RWPE1 (cell line): ENCODE measurements around the gene PTPN23.

Source experiments
- CTCF ChIA-PET: fragments of 350-600 bp; sonication (Branson Sonifier 250); formaldehyde crosslinking; extraction: SDS; loops from one replicate; lab custom pipeline; 2021; lab: Yijun Ruan, JAX
- POLR2A ChIA-PET: fragments of 400-600 bp; formaldehyde crosslinking; extraction: SDS; loops from one replicate; lab custom pipeline; 2020; ENCODE audit warnings: antibody characterized with exemption; ENCODE audit not compliant: low non-redundant PET; lab: Yijun Ruan, JAX
- DNase-seq: peaks from one replicate; pipeline ENCODE4 v3.0.0; 2012; ENCODE audit warnings: low spot score
- H3K27ac ChIP-seq: fragments of 450-650 bp; 2 replicates; pipeline ENCODE4 v1.5.1; 2017
- CTCF ChIP-seq: fragments of 450-650 bp; conservative IDR thresholded peaks from 2 replicates; pipeline ENCODE4 v1.5.1; 2017; ENCODE audit warnings: low read depth, mild to moderate bottlenecking

PTPN23 gene

GRCh38 chr3:47428662-47429061 is 47.8 kb downstream of the PTPN23 start:
- TF ChIP-seq CTCF: no peak
- H3K27ac ChIP-seq: no peak overlapping the region
- no peak for DNase-seq
- ChIA-PET POLR2A (no interaction called here), CTCF (no interaction called here)

GRCh38 chr3:47429476-47430270 is 48.9 kb downstream of the PTPN23 start:
- POLR2A ChIA-PET: no interaction called here
- DNase-seq: no peak
- CTCF ChIA-PET: interaction anchor here (0.5 to 0.6 kb wide), 2 partner anchors 8 to 1582 kb away, joined by 3 to 4 read pairs; no protein-coding TSS in a partner anchor
- TF ChIP-seq CTCF: no peak
- no peak overlapping the region for H3K27ac ChIP-seq

GRCh38 chr3:47430606-47431005 is 49.8 kb downstream of the PTPN23 start:
- no peak for DNase-seq
- ChIA-PET CTCF (no interaction called here), POLR2A (no interaction called here)
- no peak for TF ChIP-seq CTCF
- no peak overlapping the region for H3K27ac ChIP-seq

DNA sequence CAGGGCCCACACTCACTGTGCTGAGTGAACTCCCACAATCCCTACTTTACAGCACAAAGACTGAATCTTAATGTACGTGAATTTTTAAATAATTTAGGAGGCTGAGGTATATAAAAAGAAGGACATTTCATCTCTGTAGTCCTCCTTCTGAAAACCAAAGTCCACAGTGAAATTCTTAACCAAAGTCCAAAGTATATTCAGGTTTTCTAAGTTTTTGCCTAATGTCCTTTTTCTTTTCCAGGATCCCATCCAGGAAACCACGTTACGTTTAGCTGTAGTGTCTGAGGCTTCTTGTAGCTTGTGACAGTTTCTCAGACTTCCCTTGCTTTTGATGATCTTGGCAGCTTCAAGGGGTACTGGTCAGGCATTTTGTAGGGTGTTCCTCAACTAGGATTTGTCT is 50.4 kb downstream of the PTPN23 start:
- POLR2A ChIA-PET: no interaction called here
- CTCF ChIA-PET: no interaction called here
- TF ChIP-seq CTCF: no peak

GRCh38 chr3:47432673-47433072 is 51.9 kb downstream of the PTPN23 start:
- no peak overlapping the region for H3K27ac ChIP-seq
- CTCF ChIA-PET: no interaction called here
- TF ChIP-seq CTCF: no peak
- POLR2A ChIA-PET: no interaction called here
- DNase-seq: no peak

More for the DNA sequence above, 50.4 kb downstream of the PTPN23 start:
- H3K27ac ChIP-seq: no peak overlapping the region
- DNase-seq: no peak

DNA sequence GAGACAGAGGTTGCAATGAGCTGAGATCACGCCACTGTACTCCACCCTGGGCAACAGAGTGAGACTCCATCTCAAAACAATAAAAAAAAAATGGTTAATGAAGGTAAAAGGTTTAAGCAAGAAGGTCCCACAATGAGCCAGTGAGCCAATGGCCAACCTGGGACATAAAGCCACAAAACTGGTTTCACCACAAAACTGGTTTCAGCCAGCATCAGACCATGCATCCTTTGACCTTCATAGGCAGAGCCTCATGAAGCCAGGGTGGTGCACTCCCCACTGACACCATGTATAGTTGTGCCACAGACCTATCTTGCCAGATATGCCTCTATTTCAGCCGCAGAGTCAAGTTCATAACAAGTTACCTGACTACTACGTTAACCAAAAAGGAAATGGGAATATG is 53.0 kb downstream of the PTPN23 start:
- no peak for TF ChIP-seq CTCF
- POLR2A ChIA-PET: no interaction called here
- CTCF ChIA-PET: interaction anchor here (0.6 kb wide), 1 partner anchor 11 kb away, joined by 3 read pairs; no protein-coding TSS in a partner anchor
- DNase-seq: no peak
- no peak overlapping the region for H3K27ac ChIP-seq
